Type B pancreatic cell (in vitro differentiated cells): Measurements from ENCODE around the gene RNH1. TPM values are rescaled to one million over a fixed set of nuclear protein-coding genes. Genes with fewer than 3 reads are reported as not detected.

Experiments used
- DNase-seq: peaks from one replicate; pipeline ENCODE4 v3.0.0; 2021; ENCODE audit warnings: mixed read lengths; ENCODE audit not compliant: unreplicated experiment; ENCODE audit errors: extremely low spot score
- H3K27ac Mint-ChIP-seq: 2 replicates; pipeline ENCODE4 v1.8.0; 2021; ENCODE audit warnings: mild to moderate bottlenecking, mixed read lengths
- H3K27me3 Mint-ChIP-seq: 2 replicates; pipeline ENCODE4 v1.8.0; 2021; ENCODE audit warnings: mixed read lengths
- H3K36me3 Mint-ChIP-seq: 2 replicates; pipeline ENCODE4 v1.8.0; 2021; ENCODE audit warnings: mixed read lengths
- H3K4me1 Mint-ChIP-seq: one replicate; pipeline ENCODE4 v1.8.0; 2021; ENCODE audit warnings: mixed read lengths; ENCODE audit not compliant: unreplicated experiment
- H3K4me3 Mint-ChIP-seq: 2 replicates; pipeline ENCODE4 v1.8.0; 2021; ENCODE audit warnings: mild to moderate bottlenecking, mixed read lengths
- H3K9me3 Mint-ChIP-seq: 2 replicates; pipeline ENCODE4 v1.8.0; 2021; ENCODE audit warnings: mixed read lengths
- CTCF ChIP-seq: fragments of 200-600 bp; sonication (generic); conservative IDR thresholded peaks from 2 replicates; pipeline ENCODE4 v1.5.0; 2021; ENCODE audit warnings: antibody characterized with exemption, mild to moderate bottlenecking
- total RNA-seq: library from RNA; stranded (reverse); gene quantifications from 2 replicates; pipeline ENCODE4 v1.2.1, GENCODE V29; 2021; ENCODE audit warnings: low replicate concordance

The RNH1 gene
- total RNA-seq, 1 donor from 2014 or later, result 84.5 TPM

- H3K27ac Mint-ChIP-seq, result no peak overlapping the region
- no peak for DNase-seq
- no peaks in the 10 kb centered on the region for H3K9me3 Mint-ChIP-seq
- H3K36me3 Mint-ChIP-seq, result no peaks in the 10 kb centered on the region
- no peak for TF ChIP-seq CTCF
- no peaks in the 10 kb centered on the region for H3K4me1 Mint-ChIP-seq
- H3K4me3 Mint-ChIP-seq, result peak overlapping the region; percentile 39
- H3K27me3 Mint-ChIP-seq, result peaks cover 14% of the 10 kb centered on the region
Measured at GRCh38 chr11:553083-553987, 46.3 kb upstream of the RNH1 start.

- H3K4me1 Mint-ChIP-seq, result no peaks in the 10 kb centered on the region
- H3K27me3 Mint-ChIP-seq, result peaks cover 4% of the 10 kb centered on the region
- no peak overlapping the region for H3K27ac Mint-ChIP-seq
- TF ChIP-seq CTCF, result no peak
- H3K36me3 Mint-ChIP-seq, result no peaks in the 10 kb centered on the region
- no peak for DNase-seq
- no peak overlapping the region for H3K4me3 Mint-ChIP-seq
- no peaks in the 10 kb centered on the region for H3K9me3 Mint-ChIP-seq
Measured at GRCh38 chr11:551596-551995, 44.6 kb upstream of the RNH1 start.

- H3K27me3 Mint-ChIP-seq, result no peaks in the 10 kb centered on the region
- no peak overlapping the region for H3K27ac Mint-ChIP-seq
- no peak for TF ChIP-seq CTCF
- no peak overlapping the region for H3K4me3 Mint-ChIP-seq
- no peak for DNase-seq
- H3K4me1 Mint-ChIP-seq, result no peaks in the 10 kb centered on the region
- H3K9me3 Mint-ChIP-seq, result no peaks in the 10 kb centered on the region
- H3K36me3 Mint-ChIP-seq, result no peaks in the 10 kb centered on the region
Measured at GRCh38 chr11:551131-551530, 44.1 kb upstream of the RNH1 start.

- TF ChIP-seq CTCF, result no peak
- no peaks in the 10 kb centered on the region for H3K9me3 Mint-ChIP-seq
- H3K27me3 Mint-ChIP-seq, result no peaks in the 10 kb centered on the region
- no peak overlapping the region for H3K4me3 Mint-ChIP-seq
- H3K27ac Mint-ChIP-seq, result no peak overlapping the region
- H3K36me3 Mint-ChIP-seq, result no peaks in the 10 kb centered on the region
- DNase-seq, result no peak
- H3K4me1 Mint-ChIP-seq, result no peaks in the 10 kb centered on the region
Measured at GRCh38 chr11:550746-551085, 43.7 kb upstream of the RNH1 start.

GRCh38 chr11:550021-550745, 43.1 kb upstream of the RNH1 start:
- H3K27ac Mint-ChIP-seq, result no peak overlapping the region
- no peak overlapping the region for H3K4me3 Mint-ChIP-seq
- no peak for DNase-seq
- no peaks in the 10 kb centered on the region for H3K4me1 Mint-ChIP-seq
- no peak for TF ChIP-seq CTCF
- H3K27me3 Mint-ChIP-seq, result no peaks in the 10 kb centered on the region
- no peaks in the 10 kb centered on the region for H3K9me3 Mint-ChIP-seq
- no peaks in the 10 kb centered on the region for H3K36me3 Mint-ChIP-seq
